HCT116 (cell line): ENCODE data around the gene MYO16. TPM values are rescaled to one million over a fixed set of nuclear protein-coding genes. Genes with fewer than 3 reads are reported as not detected.

Source experiments
- ATAC-seq: fragments of 200-7000 bp; cut with Tn5 transposase; 2 replicates; pipeline ENCODE4 v1.9.1; 2020; ENCODE audit warnings: mild to moderate bottlenecking, moderate library complexity
- BruUV-seq: library from RNA; stranded (reverse); fragments of 400-500 nt; replicated peaks from 2 replicates; lab custom pipeline; 2021; lab: Mats Ljungman, UMichigan
- CTCF ChIA-PET: fragments of 300-600 bp; sonication (Branson Sonifier 250); formaldehyde crosslinking; loops from one replicate; lab custom pipeline; 2021; ENCODE audit warnings: antibody characterized with exemption; lab: Charles Lee
- POLR2A ChIA-PET: fragments of 300-600, 350-600 bp; sonication (Branson Sonifier 250); formaldehyde crosslinking; loops from one replicate; lab custom pipeline; 2021; ENCODE audit warnings: antibody characterized with exemption; lab: Charles Lee
- RAD21 ChIA-PET, 2 experiments: fragments of 300-600 bp; sonication (Branson Sonifier 250); formaldehyde crosslinking; loops; one replicate each; lab custom pipeline; 2023; ENCODE audit warnings: low total read pairs in 2 of 2; ENCODE audit not compliant: uncharacterized antibody in 2 of 2, unreplicated experiment in 2 of 2, low non-redundant PET in 1 of 2; lab: Charles Lee
- DNase-seq: peaks from one replicate; pipeline ENCODE4 v3.0.0-alpha.2; 2010; ENCODE audit warnings: low read depth, low spot score
- H2AFZ ChIP-seq: fragments of 200-600 bp; shearing (Covaris generic), sonication (generic); 2 replicates; pipeline ENCODE4 v1.6.1; 2017; ENCODE audit warnings: low read depth, mixed run types, mixed read lengths, antibody characterized with exemption, low read length; ENCODE audit not compliant: poor library complexity, severe bottlenecking
- H3K27ac ChIP-seq: 2 replicates; pipeline ENCODE4 v1.5.1; 2012; ENCODE audit warnings: low read depth, low read length
- H3K27me3 ChIP-seq: fragments of 200-600 bp; sonication (generic); 2 replicates; pipeline ENCODE4 v1.6.1; 2016; ENCODE audit warnings: mixed run types, low read length, mixed read lengths; ENCODE audit not compliant: insufficient read depth
- H3K36me3 ChIP-seq, 2 experiments: fragments of 200-500 bp in 1 of 2; fragments of 200-600 bp in 1 of 2; sonication (Bioruptor generic) in 1 of 2; sonication (generic) in 1 of 2; 2 replicates each; pipeline versions ENCODE4 v1.5.1 to v1.6.1; 2014 to 2016; ENCODE audit warnings: low read length in 2 of 2, inconsistent platforms in 1 of 2, mixed read lengths in 1 of 2, mixed run types in 1 of 2; ENCODE audit not compliant: insufficient read depth in 2 of 2, control insufficient read depth in 1 of 2
- H3K4me1 ChIP-seq, 2 experiments: fragments of 200-600 bp in 1 of 2; sonication (generic) in 1 of 2; 2 replicates each; pipeline versions ENCODE4 v1.5.1 to v1.6.1; 2012 to 2017; ENCODE audit warnings: low read length in 2 of 2, inconsistent platforms in 1 of 2, mild to moderate bottlenecking in 1 of 2, mixed read lengths in 1 of 2, mixed run types in 1 of 2, moderate library complexity in 1 of 2; ENCODE audit not compliant: insufficient read depth in 2 of 2, control insufficient read depth in 1 of 2
- H3K4me2 ChIP-seq: fragments of 200-600 bp; sonication (generic); 2 replicates; pipeline ENCODE4 v1.6.1; 2017; ENCODE audit warnings: mixed run types, low read length, mixed read lengths
- H3K4me3 ChIP-seq, 2 experiments: fragments of 200-600 bp in 1 of 2; sonication (generic) in 1 of 2; replicated peaks in 1 of 2; 2 replicates each; pipeline ENCODE4 v1.5.1; 2011 to 2016; ENCODE audit warnings: low read length in 2 of 2, control low read depth in 1 of 2, low read depth in 1 of 2, mild to moderate bottlenecking in 1 of 2, mixed read lengths in 1 of 2, mixed run types in 1 of 2
- H3K79me2 ChIP-seq: fragments of 200-600 bp; sonication (generic); 2 replicates; pipeline ENCODE4 v1.6.1; 2017; ENCODE audit warnings: mild to moderate bottlenecking, mixed run types, low read length, moderate library complexity, mixed read lengths; ENCODE audit not compliant: insufficient read depth
- H3K9ac ChIP-seq: fragments of 200-600 bp; sonication (generic); 2 replicates; pipeline ENCODE4 v1.6.1; 2016; ENCODE audit warnings: low read length, mixed read lengths
- H3K9me2 ChIP-seq: fragments of 200-600 bp; sonication (generic), shearing (Covaris generic); 2 replicates; pipeline ENCODE4 v1.6.1; 2017; ENCODE audit warnings: mixed run types, mild to moderate bottlenecking, moderate library complexity; ENCODE audit not compliant: insufficient read depth
- H3K9me3 ChIP-seq, 2 experiments: fragments of 200-500 bp in 1 of 2; fragments of 200-600 bp in 1 of 2; sonication (Bioruptor generic) in 1 of 2; sonication (generic) in 1 of 2; 2 replicates each; pipeline ENCODE4 v1.6.1; 2014 to 2017; ENCODE audit warnings: low read length in 2 of 2, mixed read lengths in 2 of 2, inconsistent platforms in 1 of 2, low read depth in 1 of 2, mild to moderate bottlenecking in 1 of 2, mixed run types in 1 of 2, moderate library complexity in 1 of 2; ENCODE audit not compliant: control insufficient read depth in 1 of 2, insufficient read depth in 1 of 2
- H4K20me1 ChIP-seq: fragments of 200-600 bp; sonication (generic), shearing (Covaris generic); 2 replicates; pipeline ENCODE4 v1.6.1; 2017; ENCODE audit warnings: mixed run types, mild to moderate bottlenecking, moderate library complexity; ENCODE audit not compliant: insufficient read depth
- CBX3 ChIP-seq: IDR thresholded peaks from 2 replicates; pipeline ENCODE4 v1.6.1; 2012; ENCODE audit warnings: low read depth
- CEBPB ChIP-seq: IDR thresholded peaks from 2 replicates; pipeline ENCODE4 v1.6.1; 2012; ENCODE audit warnings: low read depth
- EGR1 ChIP-seq: IDR thresholded peaks from 2 replicates; pipeline ENCODE4 v1.6.1; 2012; ENCODE audit warnings: low read depth
- ELF1 ChIP-seq: IDR thresholded peaks from 2 replicates; pipeline ENCODE4 v1.6.1; 2012; ENCODE audit warnings: low read depth, borderline replicate concordance
- EZH2phosphoT487 ChIP-seq: fragments of 200-600 bp; IDR thresholded peaks from 2 replicates; pipeline ENCODE4 v1.6.1; 2018; ENCODE audit warnings: antibody characterized with exemption, borderline replicate concordance
- JUND ChIP-seq: IDR thresholded peaks from 2 replicates; pipeline ENCODE4 v1.6.1; 2012
- MAX ChIP-seq: IDR thresholded peaks from 2 replicates; pipeline ENCODE4 v1.6.1; 2012
- POLR2A ChIP-seq: IDR thresholded peaks from 2 replicates; pipeline ENCODE4 v1.7.0; 2011; ENCODE audit warnings: borderline replicate concordance; ENCODE audit not compliant: insufficient read depth, insufficient read length; ENCODE audit errors: extremely low read depth
- POLR2AphosphoS5 ChIP-seq: IDR thresholded peaks from 2 replicates; pipeline ENCODE4 v1.6.1; 2011; ENCODE audit warnings: mild to moderate bottlenecking, low read depth, low read length, moderate library complexity
- SIN3A ChIP-seq: IDR thresholded peaks from 2 replicates; pipeline ENCODE4 v1.6.1; 2012; ENCODE audit warnings: low read depth
- SP1 ChIP-seq: IDR thresholded peaks from 2 replicates; pipeline ENCODE4 v1.6.1; 2012; ENCODE audit warnings: low read depth
- SRF ChIP-seq: IDR thresholded peaks from 2 replicates; pipeline ENCODE4 v1.6.1; 2012; ENCODE audit warnings: low read depth
- TCF7L2 ChIP-seq: IDR thresholded peaks from 2 replicates; pipeline ENCODE4 v1.7.0; 2011; ENCODE audit warnings: borderline replicate concordance, inconsistent platforms; ENCODE audit not compliant: insufficient read depth, insufficient read length; ENCODE audit errors: extremely low read depth
- YY1 ChIP-seq: IDR thresholded peaks from 2 replicates; pipeline ENCODE4 v1.6.1; 2011; ENCODE audit warnings: low read length, low read depth, moderate library complexity, mild to moderate bottlenecking; ENCODE audit not compliant: insufficient replicate concordance; ENCODE audit errors: extremely low read depth
- ZFX ChIP-seq: fragments of 450-650 bp; IDR thresholded peaks from 2 replicates; pipeline ENCODE4 v1.6.1; 2017
- ZNF274 ChIP-seq: fragments of 200-500 bp; sonication (Bioruptor generic); IDR thresholded peaks from 2 replicates; pipeline ENCODE4 v1.6.1; 2014; ENCODE audit warnings: mild to moderate bottlenecking, low read depth, low read length, inconsistent platforms
- intact Hi-C: fragments of 100-400 bp; cut with micrococcal nuclease; formaldehyde crosslinking; loops from 2 replicates; pipeline ENCODE4 v1.10.0; 2022
- total RNA-seq: library from RNA; stranded (reverse); gene quantifications from one replicate; pipeline ENCODE4 v1.2.1, GENCODE V29; 2021; ENCODE audit not compliant: unreplicated experiment
- TF ChIP-seq, protein P1 (sequence below): IDR thresholded peaks from 2 replicates; pipeline ENCODE4 v1.6.1; 2011; ENCODE audit warnings: mild to moderate bottlenecking, low read length, moderate library complexity; ENCODE audit not compliant: insufficient replicate concordance; ENCODE audit errors: extremely low read depth
- TF ChIP-seq, protein P2 (sequence below): IDR thresholded peaks from 2 replicates; pipeline ENCODE4 v1.6.1; 2012; ENCODE audit warnings: low read depth
- TF ChIP-seq, protein P3 (sequence below): IDR thresholded peaks from 2 replicates; pipeline ENCODE4 v1.6.1; 2012
- TF ChIP-seq, protein P4 (sequence below), 3 experiments: fragments of 200-600 bp in 1 of 3; sonication (generic) in 1 of 3; IDR thresholded peaks in 2 of 3; conservative IDR thresholded peaks in 1 of 3; 2 replicates each; pipeline ENCODE4 v1.5.1; 2012 to 2017; ENCODE audit warnings: low read depth in 2 of 3, low read length in 2 of 3, antibody characterized with exemption in 1 of 3, borderline replicate concordance in 1 of 3, control low read depth in 1 of 3, mild to moderate bottlenecking in 1 of 3, mixed read lengths in 1 of 3, mixed run types in 1 of 3, moderate library complexity in 1 of 3; ENCODE audit not compliant: insufficient read depth in 1 of 3

MYO16 gene
- total RNA-seq, 1 experiment from 2014 or later: 0.07 TPM

DNA sequence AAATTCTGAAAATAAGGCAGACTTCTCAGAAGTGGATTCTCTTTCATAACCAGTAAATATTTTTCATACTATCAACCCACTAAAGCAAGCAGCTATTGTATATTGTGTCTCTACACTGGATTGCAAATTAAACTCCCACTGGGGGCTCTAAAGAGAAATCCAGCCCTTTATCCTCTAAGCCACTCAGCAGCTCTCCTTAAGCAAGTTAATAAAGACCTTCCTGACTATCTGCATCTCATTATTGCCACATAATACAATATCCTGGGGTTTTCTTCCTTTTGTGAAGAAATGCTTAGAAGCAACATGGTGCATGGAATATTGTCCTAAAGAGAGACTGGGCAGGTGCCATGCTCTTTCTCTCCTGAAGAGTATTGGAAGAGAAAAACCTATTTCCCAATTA lies 521.3 kb downstream of the MYO16 start:
- Histone ChIP-seq H4K20me1 (no peaks in the 10 kb centered on the region), H3K79me2 (no peaks in the 10 kb centered on the region), H3K4me3 (no peak overlapping the region), H3K9me3 (no peaks in the 10 kb centered on the region), H3K36me3 (no peaks in the 10 kb centered on the region), H3K9ac (no peak overlapping the region), H2AFZ (peak overlapping the region; percentile 39), H3K27ac (no peak overlapping the region), H3K4me2 (peak overlapping the region; percentile 58; the same call in 1 of the 2 replicates), H3K4me1 (peaks cover 28 to 85% of the 10 kb centered on the region in 2 experiments), H3K27me3 (no peaks in the 10 kb centered on the region), H3K9me2 (no peaks in the 10 kb centered on the region)
- ChIA-PET POLR2A (no interaction called here), CTCF (no interaction called here), RAD21 (no interaction called here)
- BruUV-seq: no TSS peak
- ATAC-seq (no peak), DNase-seq (no peak)
- intact Hi-C loops: no loop called here
- TF ChIP-seq ZFX (no peak), ELF1 (no peak), YY1 (no peak), POLR2A (no peak), CBX3 (no peak), EZH2phosphoT487 (no peak), CEBPB (no peak), ZNF274 (no peak), EGR1 (no peak), MAX (no peak), SIN3A (no peak), POLR2AphosphoS5 (no peak), JUND (no peak), SP1 (no peak; the same call in 1 of the 2 replicates), TCF7L2 (no peak), SRF (no peak)
- TF ChIP-seq, protein P1, sequence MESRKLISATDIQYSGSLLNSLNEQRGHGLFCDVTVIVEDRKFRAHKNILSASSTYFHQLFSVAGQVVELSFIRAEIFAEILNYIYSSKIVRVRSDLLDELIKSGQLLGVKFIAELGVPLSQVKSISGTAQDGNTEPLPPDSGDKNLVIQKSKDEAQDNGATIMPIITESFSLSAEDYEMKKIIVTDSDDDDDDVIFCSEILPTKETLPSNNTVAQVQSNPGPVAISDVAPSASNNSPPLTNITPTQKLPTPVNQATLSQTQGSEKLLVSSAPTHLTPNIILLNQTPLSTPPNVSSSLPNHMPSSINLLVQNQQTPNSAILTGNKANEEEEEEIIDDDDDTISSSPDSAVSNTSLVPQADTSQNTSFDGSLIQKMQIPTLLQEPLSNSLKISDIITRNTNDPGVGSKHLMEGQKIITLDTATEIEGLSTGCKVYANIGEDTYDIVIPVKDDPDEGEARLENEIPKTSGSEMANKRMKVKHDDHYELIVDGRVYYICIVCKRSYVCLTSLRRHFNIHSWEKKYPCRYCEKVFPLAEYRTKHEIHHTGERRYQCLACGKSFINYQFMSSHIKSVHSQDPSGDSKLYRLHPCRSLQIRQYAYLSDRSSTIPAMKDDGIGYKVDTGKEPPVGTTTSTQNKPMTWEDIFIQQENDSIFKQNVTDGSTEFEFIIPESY: no peak
- TF ChIP-seq, protein P2, sequence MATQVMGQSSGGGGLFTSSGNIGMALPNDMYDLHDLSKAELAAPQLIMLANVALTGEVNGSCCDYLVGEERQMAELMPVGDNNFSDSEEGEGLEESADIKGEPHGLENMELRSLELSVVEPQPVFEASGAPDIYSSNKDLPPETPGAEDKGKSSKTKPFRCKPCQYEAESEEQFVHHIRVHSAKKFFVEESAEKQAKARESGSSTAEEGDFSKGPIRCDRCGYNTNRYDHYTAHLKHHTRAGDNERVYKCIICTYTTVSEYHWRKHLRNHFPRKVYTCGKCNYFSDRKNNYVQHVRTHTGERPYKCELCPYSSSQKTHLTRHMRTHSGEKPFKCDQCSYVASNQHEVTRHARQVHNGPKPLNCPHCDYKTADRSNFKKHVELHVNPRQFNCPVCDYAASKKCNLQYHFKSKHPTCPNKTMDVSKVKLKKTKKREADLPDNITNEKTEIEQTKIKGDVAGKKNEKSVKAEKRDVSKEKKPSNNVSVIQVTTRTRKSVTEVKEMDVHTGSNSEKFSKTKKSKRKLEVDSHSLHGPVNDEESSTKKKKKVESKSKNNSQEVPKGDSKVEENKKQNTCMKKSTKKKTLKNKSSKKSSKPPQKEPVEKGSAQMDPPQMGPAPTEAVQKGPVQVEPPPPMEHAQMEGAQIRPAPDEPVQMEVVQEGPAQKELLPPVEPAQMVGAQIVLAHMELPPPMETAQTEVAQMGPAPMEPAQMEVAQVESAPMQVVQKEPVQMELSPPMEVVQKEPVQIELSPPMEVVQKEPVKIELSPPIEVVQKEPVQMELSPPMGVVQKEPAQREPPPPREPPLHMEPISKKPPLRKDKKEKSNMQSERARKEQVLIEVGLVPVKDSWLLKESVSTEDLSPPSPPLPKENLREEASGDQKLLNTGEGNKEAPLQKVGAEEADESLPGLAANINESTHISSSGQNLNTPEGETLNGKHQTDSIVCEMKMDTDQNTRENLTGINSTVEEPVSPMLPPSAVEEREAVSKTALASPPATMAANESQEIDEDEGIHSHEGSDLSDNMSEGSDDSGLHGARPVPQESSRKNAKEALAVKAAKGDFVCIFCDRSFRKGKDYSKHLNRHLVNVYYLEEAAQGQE: no peak
- TF ChIP-seq, protein P3, sequence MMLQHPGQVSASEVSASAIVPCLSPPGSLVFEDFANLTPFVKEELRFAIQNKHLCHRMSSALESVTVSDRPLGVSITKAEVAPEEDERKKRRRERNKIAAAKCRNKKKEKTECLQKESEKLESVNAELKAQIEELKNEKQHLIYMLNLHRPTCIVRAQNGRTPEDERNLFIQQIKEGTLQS: no peak
- TF ChIP-seq, protein P4, sequence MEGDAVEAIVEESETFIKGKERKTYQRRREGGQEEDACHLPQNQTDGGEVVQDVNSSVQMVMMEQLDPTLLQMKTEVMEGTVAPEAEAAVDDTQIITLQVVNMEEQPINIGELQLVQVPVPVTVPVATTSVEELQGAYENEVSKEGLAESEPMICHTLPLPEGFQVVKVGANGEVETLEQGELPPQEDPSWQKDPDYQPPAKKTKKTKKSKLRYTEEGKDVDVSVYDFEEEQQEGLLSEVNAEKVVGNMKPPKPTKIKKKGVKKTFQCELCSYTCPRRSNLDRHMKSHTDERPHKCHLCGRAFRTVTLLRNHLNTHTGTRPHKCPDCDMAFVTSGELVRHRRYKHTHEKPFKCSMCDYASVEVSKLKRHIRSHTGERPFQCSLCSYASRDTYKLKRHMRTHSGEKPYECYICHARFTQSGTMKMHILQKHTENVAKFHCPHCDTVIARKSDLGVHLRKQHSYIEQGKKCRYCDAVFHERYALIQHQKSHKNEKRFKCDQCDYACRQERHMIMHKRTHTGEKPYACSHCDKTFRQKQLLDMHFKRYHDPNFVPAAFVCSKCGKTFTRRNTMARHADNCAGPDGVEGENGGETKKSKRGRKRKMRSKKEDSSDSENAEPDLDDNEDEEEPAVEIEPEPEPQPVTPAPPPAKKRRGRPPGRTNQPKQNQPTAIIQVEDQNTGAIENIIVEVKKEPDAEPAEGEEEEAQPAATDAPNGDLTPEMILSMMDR (IDR thresholded peaks at IDR 0.05 in 2 of 3, conservative IDR thresholded peaks at IDR 0.05 in 1 of 3; ENCODE audit: borderline replicate concordance in 1 of 3, insufficient read depth in 1 of 3, low read depth in 2 of 3, low read length in 2 of 3): no peak
